H7 (cell line): ENCODE data around the gene C1orf53. TPM values are rescaled to one million over a fixed set of nuclear protein-coding genes. Genes with fewer than 3 reads are reported as not detected.
"Not testable (repeated sequence)": the region's sequence is repeated elsewhere in the genome, so short reads cannot be mapped to it uniquely, and the experiment has no call there.

Experiments used
- DNase-seq: peaks from one replicate; pipeline ENCODE4 v3.0.0; 2012
- H3K27me3 ChIP-seq: 2 replicates; pipeline ENCODE4 v1.6.0; 2011; ENCODE audit warnings: mild to moderate bottlenecking, low read length; ENCODE audit not compliant: control insufficient read depth, insufficient read depth
- H3K36me3 ChIP-seq: replicated peaks from 2 replicates; pipeline ENCODE4 v1.5.1; 2011; ENCODE audit warnings: low read length; ENCODE audit not compliant: control insufficient read depth, insufficient read depth
- H3K4me3 ChIP-seq: 2 replicates; pipeline ENCODE4 v1.5.1; 2011; ENCODE audit warnings: low read depth, mild to moderate bottlenecking, control low read depth, low read length, moderate library complexity; ENCODE audit not compliant: insufficient read depth
- total RNA-seq: library from RNA; depleted of rRNA; stranded (reverse); fragments of >200 nt; shearing (Covaris generic); gene quantifications from 2 replicates; pipeline ENCODE4 v1.2.3, GENCODE V29; 2014; rRNA removed

C1orf53 gene
- total RNA-seq, result 0.48 and 0.70 TPM in 2 replicates

DNA sequence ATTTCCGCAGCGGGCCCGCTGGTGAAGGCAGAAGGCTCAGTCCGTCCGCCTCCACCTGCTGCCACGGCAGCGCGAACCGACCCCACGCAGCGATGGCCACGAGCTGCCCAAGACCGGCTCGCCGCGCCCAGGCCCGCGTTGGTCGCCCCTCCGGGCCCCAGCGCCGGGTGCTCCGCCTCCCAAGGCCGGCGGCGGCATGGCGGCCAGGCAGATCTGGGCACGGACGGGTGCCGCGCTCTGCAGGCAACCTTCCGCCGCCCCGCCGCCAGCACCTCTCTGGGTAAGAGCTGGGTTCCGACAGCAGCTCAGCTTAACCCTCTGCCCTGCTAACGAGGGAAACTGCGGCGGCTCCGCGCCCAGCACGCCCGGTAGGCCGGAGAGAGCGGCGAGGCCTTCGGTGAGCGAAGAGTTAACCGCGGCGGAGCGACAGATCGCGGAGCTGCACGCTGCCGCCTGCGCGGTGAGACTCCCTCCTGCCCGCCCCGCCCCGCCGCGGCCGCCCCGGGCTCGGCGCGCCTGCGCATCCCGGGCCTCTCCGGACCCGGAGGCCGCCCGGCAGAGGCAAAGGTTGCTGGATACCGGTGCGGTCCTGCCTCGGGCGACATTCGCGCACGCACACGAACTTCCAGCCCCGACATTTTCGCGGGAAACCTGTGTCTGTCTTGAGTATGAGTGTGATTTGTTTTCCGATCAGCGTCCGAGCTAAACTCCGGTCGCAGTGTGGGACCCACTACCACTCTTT, at the start of gene C1orf53:
Gene C1orf53, plus strand, starts transcription at position 177 of the 742 bp plus-strand sequence. Its CDS starts 20 bp downstream, at position 197.
- Histone ChIP-seq H3K4me3 (peak within 1 kb of the TSS; percentile 66), H3K27me3 (peaks cover 61% of the 10 kb centered on the region), H3K36me3 (no peaks in the 10 kb centered on the region)
- peak; percentile 97 for DNase-seq

DNA sequence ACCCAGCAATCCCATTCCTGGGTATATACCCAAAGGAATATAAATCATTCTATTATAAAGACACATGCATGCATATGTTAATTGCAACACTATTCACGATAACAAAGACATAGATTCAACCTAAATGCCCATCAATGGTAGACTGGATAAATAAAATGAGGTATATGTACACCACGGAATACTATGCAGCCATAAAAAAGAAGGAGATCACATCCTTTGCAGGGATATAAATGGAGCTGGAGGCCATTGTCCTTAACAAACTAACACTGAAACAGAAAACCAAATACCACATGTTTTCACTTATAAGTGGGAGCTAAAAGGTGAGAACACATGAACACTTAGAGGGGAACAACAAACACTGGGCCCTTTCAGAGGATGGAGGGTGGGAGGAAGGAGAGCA, 46.7 kb upstream of the C1orf53 start:
- H3K4me3 ChIP-seq, DNase-seq, H3K36me3 ChIP-seq, H3K27me3 ChIP-seq: not testable (repeated sequence)

DNA sequence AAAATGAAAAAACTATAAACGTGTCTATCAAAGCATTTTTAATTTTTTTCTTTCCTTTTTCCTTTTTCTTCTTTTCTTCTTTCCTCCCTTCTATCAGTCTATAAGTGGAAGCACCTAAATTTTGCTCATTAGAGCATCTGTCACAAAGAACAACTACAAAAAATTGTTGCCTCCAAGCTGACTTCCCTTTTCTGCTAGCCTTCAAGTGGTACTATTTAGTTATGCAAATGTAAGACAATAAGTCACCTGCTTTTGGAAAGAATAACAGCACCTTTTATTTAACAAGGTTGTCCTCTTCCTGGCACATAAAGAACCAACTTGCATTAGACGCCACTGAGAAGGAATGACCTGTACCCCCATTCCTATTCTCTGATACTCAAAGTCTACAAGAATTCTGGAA, 45.0 kb upstream of the C1orf53 start:
- Histone ChIP-seq H3K4me3 (no peak overlapping the region), H3K27me3 (no peaks in the 10 kb centered on the region), H3K36me3 (no peaks in the 10 kb centered on the region)
- no peak for DNase-seq

DNA sequence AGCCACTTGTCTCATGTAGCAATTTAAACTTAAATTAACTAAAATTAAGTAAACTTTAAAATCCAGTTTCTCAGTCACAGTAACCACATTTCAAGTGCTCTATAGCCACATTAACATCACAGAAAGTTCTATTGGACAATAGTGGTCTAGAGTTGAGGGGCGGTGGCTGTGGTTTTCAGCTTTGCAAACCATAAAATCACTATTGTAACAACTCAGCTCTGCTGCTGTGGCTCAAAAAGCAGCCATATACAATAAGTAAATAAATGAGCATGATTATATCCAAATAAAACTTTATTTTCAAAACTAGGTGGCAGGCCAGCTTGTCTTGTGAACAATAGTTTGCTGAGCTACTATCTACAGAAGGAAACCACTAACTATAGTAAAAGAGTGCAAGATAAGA, 43.4 kb upstream of the C1orf53 start:
- Histone ChIP-seq H3K27me3 (no peaks in the 10 kb centered on the region), H3K4me3 (no peak overlapping the region), H3K36me3 (no peaks in the 10 kb centered on the region)
- DNase-seq, result no peak

- Histone ChIP-seq H3K36me3 (no peaks in the 10 kb centered on the region), H3K4me3 (no peak overlapping the region), H3K27me3 (no peaks in the 10 kb centered on the region)
- DNase-seq, result no peak
These were observed 40.2 kb upstream of the C1orf53 start for GRCh38 chr1:197862221-197862620.

- DNase-seq, result no peak
- H3K27me3 ChIP-seq, result no peaks in the 10 kb centered on the region
- H3K4me3 ChIP-seq, result no peak overlapping the region
- no peaks in the 10 kb centered on the region for H3K36me3 ChIP-seq
These were observed 39.8 kb upstream of the C1orf53 start for GRCh38 chr1:197862671-197863070.

DNA sequence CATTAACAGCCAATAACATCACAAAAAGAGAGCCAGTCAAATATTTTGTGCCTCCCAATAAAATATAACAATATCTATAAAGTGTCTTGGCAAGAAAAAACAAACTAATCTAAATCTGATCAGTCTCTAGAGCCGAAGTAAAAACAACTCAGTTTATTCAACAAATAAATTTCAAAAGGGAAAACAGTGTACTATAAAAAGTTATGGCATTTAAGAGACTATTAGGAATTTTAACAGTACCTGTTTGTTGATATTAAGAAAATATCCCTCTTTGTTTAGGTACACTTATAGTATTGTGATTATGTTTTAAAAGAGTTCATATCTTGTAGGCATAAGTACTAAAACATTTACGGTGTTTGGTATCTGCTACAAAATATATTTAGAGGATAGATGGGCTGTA, 36.6 kb upstream of the C1orf53 start:
- Histone ChIP-seq H3K36me3 (no peaks in the 10 kb centered on the region), H3K4me3 (no peak overlapping the region), H3K27me3 (no peaks in the 10 kb centered on the region)
- no peak for DNase-seq

DNA sequence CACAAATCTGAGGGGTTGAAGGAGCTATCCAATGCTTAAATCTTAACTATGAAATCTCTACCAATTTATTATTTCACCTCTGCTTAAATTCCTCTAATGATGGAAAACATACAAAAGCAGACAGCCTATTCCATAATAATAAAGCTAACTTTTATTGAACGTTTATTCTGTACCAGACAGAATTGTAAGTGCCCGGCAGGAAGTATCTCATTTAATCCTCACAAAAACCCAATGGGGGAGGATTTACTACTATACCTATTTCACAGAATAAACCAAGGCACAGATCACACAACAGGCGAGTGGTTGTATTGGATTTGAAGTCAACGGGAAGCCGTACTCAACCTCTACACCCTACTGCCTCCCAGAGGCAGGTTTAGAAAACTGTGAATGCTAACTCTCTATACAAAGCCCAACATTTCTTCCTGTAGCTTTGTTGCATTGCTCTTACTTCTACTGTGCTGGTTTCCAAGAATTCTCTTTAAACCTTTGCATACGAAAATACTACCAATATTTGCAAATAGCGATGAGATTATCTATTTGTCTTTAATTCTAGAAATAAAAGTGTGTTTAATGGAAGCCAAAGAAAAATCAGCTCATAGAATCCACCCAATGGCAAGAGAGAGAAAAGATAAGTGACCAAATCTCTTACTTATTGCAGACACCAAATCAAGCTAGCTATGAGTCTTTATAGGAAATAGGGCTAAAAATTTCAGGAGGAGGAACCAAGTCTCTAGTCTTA, 33.5 kb upstream of the C1orf53 start:
- Histone ChIP-seq H3K27me3 (no peaks in the 10 kb centered on the region), H3K4me3 (no peak overlapping the region), H3K36me3 (no peaks in the 10 kb centered on the region)
- peak; percentile 41 for DNase-seq

GRCh38 chr1:197869490-197870077, 32.8 kb upstream of the C1orf53 start:
- Histone ChIP-seq H3K36me3 (no peaks in the 10 kb centered on the region), H3K27me3 (no peaks in the 10 kb centered on the region), H3K4me3 (no peak overlapping the region)
- DNase-seq, result no peak

DNA sequence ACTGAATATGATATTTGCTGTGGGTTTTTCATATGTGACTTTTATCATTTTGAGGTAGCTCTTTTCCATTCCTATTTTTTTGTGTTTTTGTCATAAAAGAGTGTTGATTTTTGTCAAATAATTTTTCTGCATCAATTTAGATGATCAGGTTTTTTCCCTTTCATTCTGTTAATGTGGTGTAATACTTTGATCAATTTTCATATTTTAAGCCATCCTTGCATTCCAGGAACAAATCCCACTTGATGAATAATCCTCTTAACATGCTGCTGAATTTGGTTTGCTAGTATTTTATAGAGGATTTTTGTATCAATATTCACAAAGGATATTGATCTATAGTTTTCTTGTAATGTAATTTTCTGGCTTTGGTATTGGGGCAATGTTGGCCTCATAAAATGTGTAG, 25.5 kb upstream of the C1orf53 start:
- Histone ChIP-seq H3K4me3 (no peak overlapping the region), H3K27me3 (no peaks in the 10 kb centered on the region), H3K36me3 (no peaks in the 10 kb centered on the region)
- DNase-seq, result no peak

- not testable (repeated sequence) for H3K27me3 ChIP-seq, DNase-seq, H3K36me3 ChIP-seq, H3K4me3 ChIP-seq
These were observed 22.0 kb upstream of the C1orf53 start for GRCh38 chr1:197880385-197880784.

DNA sequence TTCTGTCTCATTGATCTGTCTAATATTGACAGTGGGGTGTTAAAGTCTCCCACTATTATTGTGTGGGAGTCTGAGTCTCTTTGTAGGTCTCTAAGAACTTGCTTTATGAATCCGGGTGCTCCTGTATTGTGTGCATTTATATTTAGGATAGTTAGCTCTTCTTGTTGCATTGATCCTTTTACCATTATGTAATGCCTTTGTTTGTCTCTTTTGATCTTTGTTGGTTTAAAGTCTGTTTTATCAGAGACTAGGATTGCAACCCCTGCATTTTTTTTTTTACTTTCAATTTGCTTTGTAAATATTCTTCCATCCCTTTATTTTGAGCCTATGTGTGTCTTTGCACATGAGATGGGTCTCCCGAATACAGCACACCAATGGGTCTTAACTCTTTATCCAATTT, 20.2 kb upstream of the C1orf53 start:
- not testable (repeated sequence) for H3K4me3 ChIP-seq, DNase-seq, H3K36me3 ChIP-seq, H3K27me3 ChIP-seq

- DNase-seq, result no peak
These were observed 18.3 kb upstream of the C1orf53 start for GRCh38 chr1:197884173-197884572.

DNA sequence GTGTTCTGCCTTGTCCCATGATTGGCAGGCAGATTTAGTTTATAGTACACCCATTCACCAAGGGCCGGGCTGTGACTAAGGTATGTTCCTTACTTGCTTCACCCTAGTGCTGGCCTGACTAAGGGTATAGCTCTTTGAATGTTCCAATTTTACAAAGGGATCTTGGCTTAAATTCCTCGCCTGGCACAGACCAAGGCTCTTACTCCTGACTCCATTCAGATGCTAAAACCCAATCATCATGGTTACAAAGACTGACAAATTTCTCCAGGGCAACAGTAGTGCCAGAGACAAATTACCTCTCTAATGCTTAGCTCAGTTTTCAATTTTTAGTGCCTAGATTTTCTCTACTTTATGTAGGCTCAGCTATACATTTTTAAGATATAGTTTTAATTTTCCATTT, 11.5 kb upstream of the C1orf53 start:
- Histone ChIP-seq H3K36me3 (no peaks in the 10 kb centered on the region), H3K27me3 (no peaks in the 10 kb centered on the region), H3K4me3 (no peak overlapping the region)
- DNase-seq, result no peak

More at GRCh38 chr1:197884173-197884572, 18.3 kb upstream of the C1orf53 start:
- no peak overlapping the region for H3K4me3 ChIP-seq
- H3K27me3 ChIP-seq, result no peaks in the 10 kb centered on the region
- no peaks in the 10 kb centered on the region for H3K36me3 ChIP-seq

DNA sequence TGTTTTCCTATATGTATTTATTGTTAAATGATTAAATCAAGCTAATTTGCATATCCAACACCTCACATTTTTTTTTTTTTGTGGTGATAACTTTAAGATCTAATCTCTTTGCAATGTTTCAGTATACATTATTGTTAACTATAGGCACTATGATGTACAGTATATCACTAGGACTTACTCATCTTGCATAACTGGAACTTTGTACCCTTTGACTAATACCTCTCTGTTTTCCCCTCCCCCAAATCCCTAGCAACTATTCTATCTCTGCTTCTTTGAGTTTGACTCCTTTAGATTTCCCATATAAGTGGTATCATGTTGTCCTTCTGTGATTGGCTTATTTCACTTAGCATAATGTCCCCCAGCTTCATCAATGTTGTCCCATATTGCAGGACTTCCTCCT, 9.7 kb upstream of the C1orf53 start:
- Histone ChIP-seq H3K27me3 (no peaks in the 10 kb centered on the region), H3K4me3 (no peak overlapping the region), H3K36me3 (no peaks in the 10 kb centered on the region)
- no peak for DNase-seq
